Measurements from ENCODE around the gene CDH6. TPM values are rescaled to one million over a fixed set of nuclear protein-coding genes. Genes with fewer than 3 reads are reported as not detected.

The CDH6 gene
- total RNA-seq, 1 experiment from 2014 or later: 0.12 TPM

- intact Hi-C loops (cut with micrococcal nuclease): no loop called here
- Histone ChIP-seq H2AFZ (ENCODE audit: low read depth, low read length, poor library complexity, severe bottlenecking) (no peak overlapping the region), H4K20me1 (ENCODE audit: insufficient read depth) (no peaks in the 10 kb centered on the region), H3K27me3 (ENCODE audit: insufficient read depth, low read length) (no peaks in the 10 kb centered on the region), H3K4me3 (replicated peaks in 1 of 2; ENCODE audit: low read depth in 1 of 2, low read length in 2 of 2) (no peak overlapping the region), H3K9me2 (ENCODE audit: insufficient read depth) (no peaks in the 10 kb centered on the region), H3K4me2 (ENCODE audit: low read length) (no peak overlapping the region), H3K27ac (ENCODE audit: low read depth, low read length) (no peak overlapping the region), H3K9me3 (ENCODE audit: control insufficient read depth in 1 of 2, insufficient read depth in 1 of 2, low read depth in 1 of 2, low read length in 2 of 2) (no peaks in the 10 kb centered on the region), H3K9ac (ENCODE audit: low read length) (no peak overlapping the region), H3K4me1 (ENCODE audit: control insufficient read depth in 1 of 2, insufficient read depth in 2 of 2, low read length in 2 of 2) (no peaks in the 10 kb centered on the region), H3K79me2 (ENCODE audit: insufficient read depth, low read length) (no peaks in the 10 kb centered on the region), H3K36me3 (ENCODE audit: control insufficient read depth in 1 of 2, insufficient read depth in 2 of 2, low read length in 2 of 2) (no peaks in the 10 kb centered on the region)
- RAD21 ChIA-PET (ENCODE audit: low non-redundant PET in 1 of 2, low total read pairs in 2 of 2, uncharacterized antibody in 2 of 2, unreplicated experiment in 2 of 2): no interaction called here
- ATAC-seq (no peak), DNase-seq (ENCODE audit: low read depth, low spot score) (no peak)
- POLR2A ChIA-PET: no interaction called here
- no peak for TF ChIP-seq CTCF (IDR thresholded peaks at IDR 0.05 in 2 of 3, conservative IDR thresholded peaks at IDR 0.05 in 1 of 3; ENCODE audit: borderline replicate concordance in 1 of 3, insufficient read depth in 1 of 3, low read depth in 2 of 3, low read length in 2 of 3)
- BruUV-seq (replicated peaks): no TSS peak
- CTCF ChIA-PET: no interaction called here
These were observed 51.4 kb downstream of the CDH6 start for GRCh38 chr5:31244921-31245320.

GRCh38 chr5:31247381-31247780, 53.9 kb downstream of the CDH6 start:
- H3K4me1 ChIP-seq (ENCODE audit: control insufficient read depth in 1 of 2, insufficient read depth in 2 of 2, low read length in 2 of 2): no peaks in the 10 kb centered on the region
- no peak overlapping the region for H3K4me3 ChIP-seq (replicated peaks in 1 of 2; ENCODE audit: low read depth in 1 of 2, low read length in 2 of 2)
- no peaks in the 10 kb centered on the region for H3K9me2 ChIP-seq (ENCODE audit: insufficient read depth)
- H4K20me1 ChIP-seq (ENCODE audit: insufficient read depth): no peaks in the 10 kb centered on the region
- ATAC-seq: no peak
- no peak for DNase-seq (ENCODE audit: low read depth, low spot score)
- CTCF ChIA-PET: no interaction called here
- H3K36me3 ChIP-seq (ENCODE audit: control insufficient read depth in 1 of 2, insufficient read depth in 2 of 2, low read length in 2 of 2): no peaks in the 10 kb centered on the region
- no peaks in the 10 kb centered on the region for H3K27me3 ChIP-seq (ENCODE audit: insufficient read depth, low read length)
- H2AFZ ChIP-seq (ENCODE audit: low read depth, low read length, poor library complexity, severe bottlenecking): no peak overlapping the region
- H3K27ac ChIP-seq (ENCODE audit: low read depth, low read length): no peak overlapping the region
- no peaks in the 10 kb centered on the region for H3K9me3 ChIP-seq (ENCODE audit: control insufficient read depth in 1 of 2, insufficient read depth in 1 of 2, low read depth in 1 of 2, low read length in 2 of 2)
- POLR2A ChIA-PET: no interaction called here
- BruUV-seq (replicated peaks): no TSS peak
- no peak overlapping the region for H3K9ac ChIP-seq (ENCODE audit: low read length)
- no peaks in the 10 kb centered on the region for H3K79me2 ChIP-seq (ENCODE audit: insufficient read depth, low read length)
- H3K4me2 ChIP-seq (ENCODE audit: low read length): no peak overlapping the region
- TF ChIP-seq EGR1 (IDR thresholded peaks at IDR 0.05; ENCODE audit: low read depth) (no peak), ZFX (IDR thresholded peaks at IDR 0.05) (no peak), YY1 (IDR thresholded peaks at IDR 0.05; ENCODE audit: extremely low read depth, insufficient replicate concordance, low read depth, low read length) (no peak), MAX (IDR thresholded peaks at IDR 0.05) (no peak), EZH2 (IDR thresholded peaks at IDR 0.05) (no peak), CEBPB (IDR thresholded peaks at IDR 0.05; ENCODE audit: low read depth) (no peak), POLR2AphosphoS5 (IDR thresholded peaks at IDR 0.05; ENCODE audit: low read depth, low read length) (no peak), ZNF274 (IDR thresholded peaks at IDR 0.05; ENCODE audit: low read depth, low read length) (no peak), ATF3 (IDR thresholded peaks at IDR 0.05) (no peak), CTCF (IDR thresholded peaks at IDR 0.05 in 2 of 3, conservative IDR thresholded peaks at IDR 0.05 in 1 of 3; ENCODE audit: borderline replicate concordance in 1 of 3, insufficient read depth in 1 of 3, low read depth in 2 of 3, low read length in 2 of 3) (no peak), SRF (IDR thresholded peaks at IDR 0.05; ENCODE audit: low read depth) (no peak), REST (IDR thresholded peaks at IDR 0.05; ENCODE audit: low read depth) (no peak)
- intact Hi-C loops (cut with micrococcal nuclease): no loop called here
- RAD21 ChIA-PET (ENCODE audit: low non-redundant PET in 1 of 2, low total read pairs in 2 of 2, uncharacterized antibody in 2 of 2, unreplicated experiment in 2 of 2): no interaction called here
